WTC11 (cell line): ENCODE data around the gene BCAT1. TPM values are rescaled to one million over a fixed set of nuclear protein-coding genes. Genes with fewer than 3 reads are reported as not detected.

ENCODE experiments used
- ATAC-seq: fragments of 200-7000 bp; cut with Tn5 transposase; 2 replicates; pipeline ENCODE4 v1.10.0; 2021; ENCODE audit warnings: mild to moderate bottlenecking, moderate library complexity
- CTCF ChIA-PET: fragments of 300-600 bp; sonication (Branson Sonifier 250); formaldehyde crosslinking; loops from one replicate; lab custom pipeline; 2021; ENCODE audit warnings: antibody characterized with exemption; lab: Charles Lee
- POLR2A ChIA-PET: fragments of 350-600 bp; sonication (Branson Sonifier 250); formaldehyde crosslinking; loops from one replicate; lab custom pipeline; 2021; ENCODE audit warnings: antibody characterized with exemption; lab: Charles Lee
- DNase-seq: peaks from one replicate; pipeline ENCODE4 v3.0.0; 2021; ENCODE audit warnings: low spot score
- H3K27ac Mint-ChIP-seq: 2 replicates; pipeline ENCODE4 v1.8.0; 2021; ENCODE audit warnings: mixed read lengths
- H3K27me3 Mint-ChIP-seq: 2 replicates; pipeline ENCODE4 v1.8.0; 2021; ENCODE audit warnings: low read depth, mild to moderate bottlenecking, moderate library complexity, mixed read lengths
- H3K36me3 Mint-ChIP-seq: 2 replicates; pipeline ENCODE4 v1.8.0; 2021; ENCODE audit warnings: mixed read lengths
- H3K4me1 Mint-ChIP-seq: 2 replicates; pipeline ENCODE4 v1.8.0; 2022; ENCODE audit warnings: mixed read lengths
- H3K4me3 Mint-ChIP-seq: 2 replicates; pipeline ENCODE4 v1.8.0; 2021; ENCODE audit warnings: mild to moderate bottlenecking, moderate library complexity, mixed read lengths
- H3K9me3 Mint-ChIP-seq: 2 replicates; pipeline ENCODE4 v1.8.0; 2021; ENCODE audit warnings: mixed read lengths
- ATF1 ChIP-seq: sonication (generic); formaldehyde crosslinking; IDR thresholded peaks from 2 replicates; pipeline ENCODE4 v1.8.1; 2023; ENCODE audit warnings: mild to moderate bottlenecking, moderate library complexity, missing genetic modification reagents
- ETV6 ChIP-seq: sonication (generic); formaldehyde crosslinking; IDR thresholded peaks from 2 replicates; pipeline ENCODE4 v1.8.1; 2022; ENCODE audit warnings: mild to moderate bottlenecking, missing genetic modification reagents
- FOXP1 ChIP-seq: sonication (generic); formaldehyde crosslinking; IDR thresholded peaks from 2 replicates; pipeline ENCODE4 v1.8.0; 2022; ENCODE audit warnings: missing genetic modification reagents, mild to moderate bottlenecking, moderate library complexity, borderline replicate concordance
- HMGA2 ChIP-seq: fragments of 250-450 bp; sonication (Bioruptor Pico); IDR thresholded peaks from 2 replicates; pipeline ENCODE4 v1.4.0; 2021; ENCODE audit warnings: mild to moderate bottlenecking, moderate library complexity
- IRF2 ChIP-seq: sonication (generic); formaldehyde crosslinking; IDR thresholded peaks from 2 replicates; pipeline ENCODE4 v1.8.0; 2022; ENCODE audit warnings: low read depth, missing genetic modification reagents, borderline replicate concordance
- JAZF1 ChIP-seq: fragments of 250-450 bp; sonication (Bioruptor Pico); IDR thresholded peaks from 2 replicates; pipeline ENCODE4 v1.9.0; 2021; ENCODE audit warnings: moderate library complexity, mild to moderate bottlenecking, inconsistent platforms
- MXD4 ChIP-seq: fragments of 250-450 bp; sonication (Bioruptor Pico); IDR thresholded peaks from 2 replicates; pipeline ENCODE4 v1.8.0; 2021; ENCODE audit warnings: mild to moderate bottlenecking, moderate library complexity, borderline replicate concordance
- OVOL2 ChIP-seq: fragments of 250-450 bp; sonication (Bioruptor Pico); IDR thresholded peaks from 2 replicates; pipeline ENCODE4 v1.9.0; 2021; ENCODE audit warnings: mild to moderate bottlenecking, borderline replicate concordance
- RORB ChIP-seq: fragments of 250-450 bp; sonication (Bioruptor Pico); IDR thresholded peaks from 2 replicates; pipeline ENCODE4 v1.9.0; 2021; ENCODE audit warnings: mild to moderate bottlenecking
- SP1 ChIP-seq: sonication (generic); formaldehyde crosslinking; conservative IDR thresholded peaks from 2 replicates; pipeline ENCODE4 v1.8.1; 2022; ENCODE audit warnings: missing genetic modification reagents
- ZNF138 ChIP-seq: sonication (generic); formaldehyde crosslinking; conservative IDR thresholded peaks from 2 replicates; pipeline ENCODE4 v1.8.1; 2022; ENCODE audit warnings: mild to moderate bottlenecking, moderate library complexity, missing genetic modification reagents
- ZNF671 ChIP-seq: fragments of 250-450 bp; sonication (Bioruptor Pico); IDR thresholded peaks from 2 replicates; pipeline ENCODE4 v1.8.0; 2021; ENCODE audit warnings: mild to moderate bottlenecking
- total RNA-seq: library from RNA; stranded (reverse); gene quantifications from 3 replicates; pipeline ENCODE4 v1.2.3, GENCODE V29; 2021
- TF ChIP-seq, protein P1 (sequence below): fragments of 250-450 bp; sonication (Bioruptor Pico); IDR thresholded peaks from 2 replicates; pipeline ENCODE4 v1.8.0; 2021; ENCODE audit warnings: mild to moderate bottlenecking
- TF ChIP-seq, protein P2 (sequence below): fragments of 250-450 bp; sonication (Bioruptor Pico); IDR thresholded peaks from 2 replicates; pipeline ENCODE4 v1.9.0; 2021; ENCODE audit warnings: mild to moderate bottlenecking
- TF ChIP-seq, protein P3 (sequence below): fragments of 250-450 bp; sonication (Bioruptor Pico); IDR thresholded peaks from 2 replicates; pipeline ENCODE4 v2.1.2; 2022; ENCODE audit warnings: mild to moderate bottlenecking, moderate library complexity
- TF ChIP-seq, protein P4 (sequence below): sonication (generic); formaldehyde crosslinking; IDR thresholded peaks from 2 replicates; pipeline ENCODE4 v1.8.1; 2023; ENCODE audit warnings: mild to moderate bottlenecking, missing genetic modification reagents
- TF ChIP-seq, protein P5 (sequence below): sonication (generic); formaldehyde crosslinking; conservative IDR thresholded peaks from 2 replicates; pipeline ENCODE4 v1.8.1; 2023; ENCODE audit warnings: mild to moderate bottlenecking, low read depth, missing genetic modification reagents, moderate library complexity
- TF ChIP-seq, protein P6 (sequence below): sonication (generic); formaldehyde crosslinking; IDR thresholded peaks from 2 replicates; pipeline ENCODE4 v1.8.1; 2023; ENCODE audit warnings: mild to moderate bottlenecking, missing genetic modification reagents
- TF ChIP-seq, protein P7 (sequence below): sonication (generic); formaldehyde crosslinking; IDR thresholded peaks from 2 replicates; pipeline ENCODE4 v1.8.1; 2023; ENCODE audit warnings: mild to moderate bottlenecking, missing genetic modification reagents, moderate library complexity
- TF ChIP-seq, protein P8 (sequence below): fragments of 250-450 bp; sonication (Bioruptor Pico); IDR thresholded peaks from 2 replicates; pipeline ENCODE4 v1.9.0; 2021; ENCODE audit warnings: mild to moderate bottlenecking, borderline replicate concordance

BCAT1 gene
- total RNA-seq, 1 experiment from 2014 or later: 267 TPM

DNA sequence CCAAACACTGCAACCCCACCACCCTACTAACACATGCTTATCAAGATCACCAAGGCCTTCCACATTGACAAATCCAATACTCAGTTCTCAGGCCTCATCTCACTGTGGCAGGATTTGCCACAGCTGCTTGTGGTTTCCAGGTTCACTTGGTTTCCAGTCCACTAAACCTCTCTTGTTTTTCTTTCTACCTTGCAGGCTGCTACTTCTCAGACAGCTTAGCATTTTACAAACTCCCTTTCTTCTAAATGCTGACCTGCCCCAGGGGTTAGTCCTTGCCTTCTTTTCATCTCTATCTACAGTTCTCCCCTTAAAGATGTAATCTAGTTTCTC is 84.1 kb downstream of the BCAT1 start:
- DNase-seq (no peak), ATAC-seq (peak; percentile 64)
- no peaks in the 10 kb centered on the region; the same call in 1 of the 2 replicates for H3K27me3 Mint-ChIP-seq
- H3K9me3 Mint-ChIP-seq: peaks cover 66% of the 10 kb centered on the region
- peaks cover 23% of the 10 kb centered on the region for H3K4me1 Mint-ChIP-seq
- peaks cover 86% of the 10 kb centered on the region for H3K36me3 Mint-ChIP-seq
- H3K27ac Mint-ChIP-seq: peak overlapping the region; percentile 32
- ChIA-PET CTCF (no interaction called here), POLR2A (no interaction called here)
- no peak overlapping the region for H3K4me3 Mint-ChIP-seq
- TF ChIP-seq, protein P1, sequence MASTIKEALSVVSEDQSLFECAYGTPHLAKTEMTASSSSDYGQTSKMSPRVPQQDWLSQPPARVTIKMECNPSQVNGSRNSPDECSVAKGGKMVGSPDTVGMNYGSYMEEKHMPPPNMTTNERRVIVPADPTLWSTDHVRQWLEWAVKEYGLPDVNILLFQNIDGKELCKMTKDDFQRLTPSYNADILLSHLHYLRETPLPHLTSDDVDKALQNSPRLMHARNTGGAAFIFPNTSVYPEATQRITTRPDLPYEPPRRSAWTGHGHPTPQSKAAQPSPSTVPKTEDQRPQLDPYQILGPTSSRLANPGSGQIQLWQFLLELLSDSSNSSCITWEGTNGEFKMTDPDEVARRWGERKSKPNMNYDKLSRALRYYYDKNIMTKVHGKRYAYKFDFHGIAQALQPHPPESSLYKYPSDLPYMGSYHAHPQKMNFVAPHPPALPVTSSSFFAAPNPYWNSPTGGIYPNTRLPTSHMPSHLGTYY: no peak
- TF ChIP-seq MXD4 (CRISPR knock-in tag): no peak
- TF ChIP-seq, protein P2, sequence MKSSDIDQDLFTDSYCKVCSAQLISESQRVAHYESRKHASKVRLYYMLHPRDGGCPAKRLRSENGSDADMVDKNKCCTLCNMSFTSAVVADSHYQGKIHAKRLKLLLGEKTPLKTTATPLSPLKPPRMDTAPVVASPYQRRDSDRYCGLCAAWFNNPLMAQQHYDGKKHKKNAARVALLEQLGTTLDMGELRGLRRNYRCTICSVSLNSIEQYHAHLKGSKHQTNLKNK (CRISPR knock-in tag): no peak
- no peak for TF ChIP-seq ZNF138 (CRISPR knock-in tag)
- TF ChIP-seq SP1 (CRISPR knock-in tag): no peak
- TF ChIP-seq OVOL2 (CRISPR knock-in tag): no peak
- TF ChIP-seq ATF1: no peak
- TF ChIP-seq, protein P3, sequence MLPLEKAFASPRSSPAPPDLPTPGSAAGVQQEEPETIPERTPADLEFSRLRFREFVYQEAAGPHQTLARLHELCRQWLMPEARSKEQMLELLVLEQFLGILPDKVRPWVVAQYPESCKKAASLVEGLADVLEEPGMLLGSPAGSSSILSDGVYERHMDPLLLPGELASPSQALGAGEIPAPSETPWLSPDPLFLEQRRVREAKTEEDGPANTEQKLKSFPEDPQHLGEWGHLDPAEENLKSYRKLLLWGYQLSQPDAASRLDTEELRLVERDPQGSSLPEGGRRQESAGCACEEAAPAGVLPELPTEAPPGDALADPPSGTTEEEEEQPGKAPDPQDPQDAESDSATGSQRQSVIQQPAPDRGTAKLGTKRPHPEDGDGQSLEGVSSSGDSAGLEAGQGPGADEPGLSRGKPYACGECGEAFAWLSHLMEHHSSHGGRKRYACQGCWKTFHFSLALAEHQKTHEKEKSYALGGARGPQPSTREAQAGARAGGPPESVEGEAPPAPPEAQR (CRISPR knock-in tag): no peak
- no peak for TF ChIP-seq ETV6 (CRISPR knock-in tag)
- no peak for TF ChIP-seq RORB (CRISPR knock-in tag)
- TF ChIP-seq HMGA2 (CRISPR knock-in tag): no peak
- no peak for TF ChIP-seq FOXP1
- no peak for TF ChIP-seq JAZF1
- TF ChIP-seq, protein P4, sequence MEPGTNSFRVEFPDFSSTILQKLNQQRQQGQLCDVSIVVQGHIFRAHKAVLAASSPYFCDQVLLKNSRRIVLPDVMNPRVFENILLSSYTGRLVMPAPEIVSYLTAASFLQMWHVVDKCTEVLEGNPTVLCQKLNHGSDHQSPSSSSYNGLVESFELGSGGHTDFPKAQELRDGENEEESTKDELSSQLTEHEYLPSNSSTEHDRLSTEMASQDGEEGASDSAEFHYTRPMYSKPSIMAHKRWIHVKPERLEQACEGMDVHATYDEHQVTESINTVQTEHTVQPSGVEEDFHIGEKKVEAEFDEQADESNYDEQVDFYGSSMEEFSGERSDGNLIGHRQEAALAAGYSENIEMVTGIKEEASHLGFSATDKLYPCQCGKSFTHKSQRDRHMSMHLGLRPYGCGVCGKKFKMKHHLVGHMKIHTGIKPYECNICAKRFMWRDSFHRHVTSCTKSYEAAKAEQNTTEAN (CRISPR knock-in tag): no peak
- TF ChIP-seq, protein P5, sequence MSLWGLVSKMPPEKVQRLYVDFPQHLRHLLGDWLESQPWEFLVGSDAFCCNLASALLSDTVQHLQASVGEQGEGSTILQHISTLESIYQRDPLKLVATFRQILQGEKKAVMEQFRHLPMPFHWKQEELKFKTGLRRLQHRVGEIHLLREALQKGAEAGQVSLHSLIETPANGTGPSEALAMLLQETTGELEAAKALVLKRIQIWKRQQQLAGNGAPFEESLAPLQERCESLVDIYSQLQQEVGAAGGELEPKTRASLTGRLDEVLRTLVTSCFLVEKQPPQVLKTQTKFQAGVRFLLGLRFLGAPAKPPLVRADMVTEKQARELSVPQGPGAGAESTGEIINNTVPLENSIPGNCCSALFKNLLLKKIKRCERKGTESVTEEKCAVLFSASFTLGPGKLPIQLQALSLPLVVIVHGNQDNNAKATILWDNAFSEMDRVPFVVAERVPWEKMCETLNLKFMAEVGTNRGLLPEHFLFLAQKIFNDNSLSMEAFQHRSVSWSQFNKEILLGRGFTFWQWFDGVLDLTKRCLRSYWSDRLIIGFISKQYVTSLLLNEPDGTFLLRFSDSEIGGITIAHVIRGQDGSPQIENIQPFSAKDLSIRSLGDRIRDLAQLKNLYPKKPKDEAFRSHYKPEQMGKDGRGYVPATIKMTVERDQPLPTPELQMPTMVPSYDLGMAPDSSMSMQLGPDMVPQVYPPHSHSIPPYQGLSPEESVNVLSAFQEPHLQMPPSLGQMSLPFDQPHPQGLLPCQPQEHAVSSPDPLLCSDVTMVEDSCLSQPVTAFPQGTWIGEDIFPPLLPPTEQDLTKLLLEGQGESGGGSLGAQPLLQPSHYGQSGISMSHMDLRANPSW: no peak
- no peak for TF ChIP-seq ZNF671 (CRISPR knock-in tag)
- TF ChIP-seq, protein P6, sequence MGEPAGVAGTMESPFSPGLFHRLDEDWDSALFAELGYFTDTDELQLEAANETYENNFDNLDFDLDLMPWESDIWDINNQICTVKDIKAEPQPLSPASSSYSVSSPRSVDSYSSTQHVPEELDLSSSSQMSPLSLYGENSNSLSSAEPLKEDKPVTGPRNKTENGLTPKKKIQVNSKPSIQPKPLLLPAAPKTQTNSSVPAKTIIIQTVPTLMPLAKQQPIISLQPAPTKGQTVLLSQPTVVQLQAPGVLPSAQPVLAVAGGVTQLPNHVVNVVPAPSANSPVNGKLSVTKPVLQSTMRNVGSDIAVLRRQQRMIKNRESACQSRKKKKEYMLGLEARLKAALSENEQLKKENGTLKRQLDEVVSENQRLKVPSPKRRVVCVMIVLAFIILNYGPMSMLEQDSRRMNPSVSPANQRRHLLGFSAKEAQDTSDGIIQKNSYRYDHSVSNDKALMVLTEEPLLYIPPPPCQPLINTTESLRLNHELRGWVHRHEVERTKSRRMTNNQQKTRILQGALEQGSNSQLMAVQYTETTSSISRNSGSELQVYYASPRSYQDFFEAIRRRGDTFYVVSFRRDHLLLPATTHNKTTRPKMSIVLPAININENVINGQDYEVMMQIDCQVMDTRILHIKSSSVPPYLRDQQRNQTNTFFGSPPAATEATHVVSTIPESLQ (CRISPR knock-in tag): no peak
- TF ChIP-seq, protein P7, sequence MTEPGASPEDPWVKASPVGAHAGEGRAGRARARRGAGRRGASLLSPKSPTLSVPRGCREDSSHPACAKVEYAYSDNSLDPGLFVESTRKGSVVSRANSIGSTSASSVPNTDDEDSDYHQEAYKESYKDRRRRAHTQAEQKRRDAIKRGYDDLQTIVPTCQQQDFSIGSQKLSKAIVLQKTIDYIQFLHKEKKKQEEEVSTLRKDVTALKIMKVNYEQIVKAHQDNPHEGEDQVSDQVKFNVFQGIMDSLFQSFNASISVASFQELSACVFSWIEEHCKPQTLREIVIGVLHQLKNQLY (CRISPR knock-in tag): no peak
- no peak for TF ChIP-seq IRF2 (CRISPR knock-in tag)
- TF ChIP-seq, protein P8, sequence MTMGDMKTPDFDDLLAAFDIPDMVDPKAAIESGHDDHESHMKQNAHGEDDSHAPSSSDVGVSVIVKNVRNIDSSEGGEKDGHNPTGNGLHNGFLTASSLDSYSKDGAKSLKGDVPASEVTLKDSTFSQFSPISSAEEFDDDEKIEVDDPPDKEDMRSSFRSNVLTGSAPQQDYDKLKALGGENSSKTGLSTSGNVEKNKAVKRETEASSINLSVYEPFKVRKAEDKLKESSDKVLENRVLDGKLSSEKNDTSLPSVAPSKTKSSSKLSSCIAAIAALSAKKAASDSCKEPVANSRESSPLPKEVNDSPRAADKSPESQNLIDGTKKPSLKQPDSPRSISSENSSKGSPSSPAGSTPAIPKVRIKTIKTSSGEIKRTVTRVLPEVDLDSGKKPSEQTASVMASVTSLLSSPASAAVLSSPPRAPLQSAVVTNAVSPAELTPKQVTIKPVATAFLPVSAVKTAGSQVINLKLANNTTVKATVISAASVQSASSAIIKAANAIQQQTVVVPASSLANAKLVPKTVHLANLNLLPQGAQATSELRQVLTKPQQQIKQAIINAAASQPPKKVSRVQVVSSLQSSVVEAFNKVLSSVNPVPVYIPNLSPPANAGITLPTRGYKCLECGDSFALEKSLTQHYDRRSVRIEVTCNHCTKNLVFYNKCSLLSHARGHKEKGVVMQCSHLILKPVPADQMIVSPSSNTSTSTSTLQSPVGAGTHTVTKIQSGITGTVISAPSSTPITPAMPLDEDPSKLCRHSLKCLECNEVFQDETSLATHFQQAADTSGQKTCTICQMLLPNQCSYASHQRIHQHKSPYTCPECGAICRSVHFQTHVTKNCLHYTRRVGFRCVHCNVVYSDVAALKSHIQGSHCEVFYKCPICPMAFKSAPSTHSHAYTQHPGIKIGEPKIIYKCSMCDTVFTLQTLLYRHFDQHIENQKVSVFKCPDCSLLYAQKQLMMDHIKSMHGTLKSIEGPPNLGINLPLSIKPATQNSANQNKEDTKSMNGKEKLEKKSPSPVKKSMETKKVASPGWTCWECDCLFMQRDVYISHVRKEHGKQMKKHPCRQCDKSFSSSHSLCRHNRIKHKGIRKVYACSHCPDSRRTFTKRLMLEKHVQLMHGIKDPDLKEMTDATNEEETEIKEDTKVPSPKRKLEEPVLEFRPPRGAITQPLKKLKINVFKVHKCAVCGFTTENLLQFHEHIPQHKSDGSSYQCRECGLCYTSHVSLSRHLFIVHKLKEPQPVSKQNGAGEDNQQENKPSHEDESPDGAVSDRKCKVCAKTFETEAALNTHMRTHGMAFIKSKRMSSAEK (CRISPR knock-in tag): no peak
- TF ChIP-seq, all 79 proteins: peak for 0
